HuH-7 (cell line): Measurements from ENCODE around the gene ZDHHC11B.
"Not testable (repeated sequence)": the region's sequence is repeated elsewhere in the genome, so short reads cannot be mapped to it uniquely, and the experiment has no call there.

Experiments used
- DNase-seq: peaks from one replicate; pipeline ENCODE4 v3.0.0; 2011; ENCODE audit warnings: low spot score

Gene ZDHHC11B

GRCh38 chr5:753567-754142 is 30.9 kb downstream of the ZDHHC11B start:
- not testable (repeated sequence) for DNase-seq

- DNase-seq: not testable (repeated sequence)
Measured at GRCh38 chr5:752532-753115, 31.9 kb downstream of the ZDHHC11B start.

GRCh38 chr5:751992-752391 is 32.5 kb downstream of the ZDHHC11B start:
- not testable (repeated sequence) for DNase-seq

- no peak for DNase-seq
Measured at GRCh38 chr5:751496-751895, 33.0 kb downstream of the ZDHHC11B start.

- not testable (repeated sequence) for DNase-seq
Measured at GRCh38 chr5:750226-750625, 34.3 kb downstream of the ZDHHC11B start.

GRCh38 chr5:749101-749670 is 35.3 kb downstream of the ZDHHC11B start:
- no peak for DNase-seq

GRCh38 chr5:748011-748980 is 36.2 kb downstream of the ZDHHC11B start:
- not testable (repeated sequence) for DNase-seq

GRCh38 chr5:747303-747844 is 37.2 kb downstream of the ZDHHC11B start:
- not testable (repeated sequence) for DNase-seq

GRCh38 chr5:746258-746761 is 38.2 kb downstream of the ZDHHC11B start:
- DNase-seq: no peak

- not testable (repeated sequence) for DNase-seq
Measured at GRCh38 chr5:745272-746142, 39.0 kb downstream of the ZDHHC11B start.

- DNase-seq: not testable (repeated sequence)
Measured at GRCh38 chr5:743696-744404, 40.7 kb downstream of the ZDHHC11B start.

GRCh38 chr5:742276-742675 is 42.3 kb downstream of the ZDHHC11B start:
- not testable (repeated sequence) for DNase-seq

- DNase-seq: not testable (repeated sequence)
Measured at GRCh38 chr5:734145-734544, 50.4 kb downstream of the ZDHHC11B start.

- DNase-seq: not testable (repeated sequence)
Measured at GRCh38 chr5:732754-733454, 51.6 kb downstream of the ZDHHC11B start.

GRCh38 chr5:729225-729624 is 55.3 kb downstream of the ZDHHC11B start:
- not testable (repeated sequence) for DNase-seq

- DNase-seq: not testable (repeated sequence)
Measured at GRCh38 chr5:727087-727486, 57.4 kb downstream of the ZDHHC11B start.

GRCh38 chr5:723865-724264 is 60.7 kb downstream of the ZDHHC11B start:
- not testable (repeated sequence) for DNase-seq

GRCh38 chr5:723309-723708 is 61.2 kb downstream of the ZDHHC11B start:
- not testable (repeated sequence) for DNase-seq

GRCh38 chr5:719379-719778 is 65.2 kb downstream of the ZDHHC11B start:
- not testable (repeated sequence) for DNase-seq

GRCh38 chr5:717143-717542 is 67.4 kb downstream of the ZDHHC11B start:
- no peak for DNase-seq
